ES-I3 (cell line): Measurements from ENCODE around the gene RIMBP2.

Experiments used
- H3K36me3 ChIP-seq: 2 replicates; pipeline ENCODE4 v1.6.1; 2013; ENCODE audit warnings: mild to moderate bottlenecking, low read length, control low read depth, moderate library complexity; ENCODE audit not compliant: insufficient read depth
- H3K4me1 ChIP-seq: 2 replicates; pipeline ENCODE4 v1.6.1; 2013; ENCODE audit warnings: mild to moderate bottlenecking, control low read depth, low read length; ENCODE audit not compliant: insufficient read depth
- H3K9ac ChIP-seq: 2 replicates; pipeline ENCODE4 v1.6.1; 2013; ENCODE audit warnings: low read depth, mild to moderate bottlenecking, low read length, moderate library complexity
- H3K9me3 ChIP-seq: 2 replicates; pipeline ENCODE4 v1.6.1; 2013; ENCODE audit warnings: mild to moderate bottlenecking, low read length, moderate library complexity; ENCODE audit not compliant: control insufficient read depth, insufficient read depth

RIMBP2 gene

GRCh38 chr12:130474599-130475269 is 241.4 kb downstream of the RIMBP2 start:
- no peaks in the 10 kb centered on the region for H3K36me3 ChIP-seq
- H3K9ac ChIP-seq = no peak overlapping the region
- H3K9me3 ChIP-seq = no peaks in the 10 kb centered on the region
- no peaks in the 10 kb centered on the region for H3K4me1 ChIP-seq

- Histone ChIP-seq H3K4me1 (no peaks in the 10 kb centered on the region), H3K36me3 (no peaks in the 10 kb centered on the region), H3K9me3 (no peaks in the 10 kb centered on the region), H3K9ac (no peak overlapping the region)
Observed at GRCh38 chr12:130473266-130473665, 242.8 kb downstream of the RIMBP2 start.

- Histone ChIP-seq H3K36me3 (no peaks in the 10 kb centered on the region), H3K9me3 (no peaks in the 10 kb centered on the region), H3K4me1 (peaks cover 10% of the 10 kb centered on the region; the same call in 1 of the 2 replicates), H3K9ac (no peak overlapping the region)
Observed at GRCh38 chr12:130470969-130471368, 245.1 kb downstream of the RIMBP2 start.

- no peaks in the 10 kb centered on the region for H3K36me3 ChIP-seq
- H3K9me3 ChIP-seq = no peaks in the 10 kb centered on the region
- peaks cover 10% of the 10 kb centered on the region; the same call in 1 of the 2 replicates for H3K4me1 ChIP-seq
- H3K9ac ChIP-seq = no peak overlapping the region
Observed at GRCh38 chr12:130469552-130469951, 246.5 kb downstream of the RIMBP2 start.

GRCh38 chr12:130468700-130469245 is 247.3 kb downstream of the RIMBP2 start:
- peaks cover 10% of the 10 kb centered on the region; the same call in 1 of the 2 replicates for H3K4me1 ChIP-seq
- no peak overlapping the region for H3K9ac ChIP-seq
- no peaks in the 10 kb centered on the region for H3K36me3 ChIP-seq
- H3K9me3 ChIP-seq = no peaks in the 10 kb centered on the region

GRCh38 chr12:130468186-130468585 is 247.9 kb downstream of the RIMBP2 start:
- Histone ChIP-seq H3K4me1 (peaks cover 10% of the 10 kb centered on the region; the same call in 1 of the 2 replicates), H3K36me3 (no peaks in the 10 kb centered on the region), H3K9me3 (no peaks in the 10 kb centered on the region), H3K9ac (no peak overlapping the region)

- Histone ChIP-seq H3K9me3 (no peaks in the 10 kb centered on the region), H3K36me3 (no peaks in the 10 kb centered on the region), H3K9ac (no peak overlapping the region), H3K4me1 (peaks cover 10% of the 10 kb centered on the region; the same call in 1 of the 2 replicates)
Observed at GRCh38 chr12:130465626-130466025, 250.5 kb downstream of the RIMBP2 start.

- Histone ChIP-seq H3K36me3 (no peaks in the 10 kb centered on the region), H3K4me1 (peaks cover 10% of the 10 kb centered on the region; the same call in 1 of the 2 replicates), H3K9ac (no peak overlapping the region), H3K9me3 (no peaks in the 10 kb centered on the region)
Observed at GRCh38 chr12:130465046-130465445, 251.1 kb downstream of the RIMBP2 start.

- Histone ChIP-seq H3K4me1 (peaks cover 10% of the 10 kb centered on the region; the same call in 1 of the 2 replicates), H3K9me3 (no peaks in the 10 kb centered on the region), H3K9ac (no peak overlapping the region)
Observed at GRCh38 chr12:130463818-130464670, 252.1 kb downstream of the RIMBP2 start.

GRCh38 chr12:130463275-130463658 is 252.8 kb downstream of the RIMBP2 start:
- Histone ChIP-seq H3K4me1 (peaks cover 10% of the 10 kb centered on the region; the same call in 1 of the 2 replicates), H3K9ac (no peak overlapping the region), H3K9me3 (no peaks in the 10 kb centered on the region), H3K36me3 (no peaks in the 10 kb centered on the region)

More at GRCh38 chr12:130463818-130464670, 252.1 kb downstream of the RIMBP2 start:
- H3K36me3 ChIP-seq = no peaks in the 10 kb centered on the region

- Histone ChIP-seq H3K9me3 (no peaks in the 10 kb centered on the region), H3K36me3 (no peaks in the 10 kb centered on the region), H3K4me1 (peaks cover 10% of the 10 kb centered on the region; the same call in 1 of the 2 replicates), H3K9ac (no peak overlapping the region)
Observed at GRCh38 chr12:130462558-130463274, 253.4 kb downstream of the RIMBP2 start.

GRCh38 chr12:130461839-130462557 is 254.1 kb downstream of the RIMBP2 start:
- Histone ChIP-seq H3K9me3 (no peaks in the 10 kb centered on the region), H3K9ac (no peak overlapping the region), H3K36me3 (no peaks in the 10 kb centered on the region), H3K4me1 (peaks cover 9% of the 10 kb centered on the region; the same call in 1 of the 2 replicates)

GRCh38 chr12:130461447-130461815 is 254.7 kb downstream of the RIMBP2 start:
- Histone ChIP-seq H3K9ac (no peak overlapping the region), H3K9me3 (no peaks in the 10 kb centered on the region), H3K36me3 (no peaks in the 10 kb centered on the region)

More at GRCh38 chr12:130461447-130461815, 254.7 kb downstream of the RIMBP2 start:
- peaks cover 3% of the 10 kb centered on the region; the same call in 1 of the 2 replicates for H3K4me1 ChIP-seq
